HepG2 (cell line): ENCODE results near the gene ULK4. TPM values are rescaled to one million over a fixed set of nuclear protein-coding genes. Genes with fewer than 3 reads are reported as not detected.
A peak's percentile ranks its signal among the peaks of the same experiment; 100 is the strongest.

Source experiments
- CENPBD1 ChIP-seq: sonication (generic); formaldehyde crosslinking; IDR thresholded peaks from 2 replicates; pipeline ENCODE4 v1.8.0; 2022; ENCODE audit warnings: missing genetic modification reagents, low read depth, mild to moderate bottlenecking, borderline replicate concordance
- DRAP1 ChIP-seq: IDR thresholded peaks from 2 replicates; pipeline ENCODE4 v1.6.1; 2016; ENCODE audit warnings: missing genetic modification reagents, missing compliant biosample characterization
- ELK4 ChIP-seq: sonication (generic); formaldehyde crosslinking; IDR thresholded peaks from 2 replicates; pipeline ENCODE4 v1.9.0; 2021; ENCODE audit warnings: missing genetic modification reagents, borderline replicate concordance
- GPBP1L1 ChIP-seq: sonication (generic); formaldehyde crosslinking; IDR thresholded peaks from 2 replicates; pipeline ENCODE4 v1.5.0; 2020; ENCODE audit warnings: mild to moderate bottlenecking, missing genetic modification reagents
- HMGXB3 ChIP-seq: sonication (generic); formaldehyde crosslinking; IDR thresholded peaks from 2 replicates; pipeline ENCODE4 v1.4.0; 2020; ENCODE audit warnings: missing genetic modification reagents, borderline replicate concordance
- HNRNPLL ChIP-seq: fragments of 200-400 bp; formaldehyde crosslinking; IDR thresholded peaks from 2 replicates; pipeline ENCODE4 v1.6.1; 2017; ENCODE audit warnings: mild to moderate bottlenecking, low read depth, low read length; ENCODE audit not compliant: poor library complexity, severe bottlenecking
- MLX ChIP-seq: IDR thresholded peaks from 2 replicates; pipeline ENCODE4 v1.6.1; 2016
- RAD21 ChIP-seq: fragments of 450-650 bp; formaldehyde crosslinking; IDR thresholded peaks from 2 replicates; pipeline ENCODE4 v1.5.0; 2020; ENCODE audit warnings: mild to moderate bottlenecking
- SAP130 ChIP-seq: IDR thresholded peaks from 2 replicates; pipeline ENCODE4 v1.6.1; 2016; ENCODE audit warnings: low read depth
- SMAD9 ChIP-seq: sonication (generic); formaldehyde crosslinking; IDR thresholded peaks from 2 replicates; pipeline ENCODE4 v1.5.1; 2020; ENCODE audit warnings: mild to moderate bottlenecking, missing genetic modification reagents
- TEAD2 ChIP-seq: sonication (generic); formaldehyde crosslinking; IDR thresholded peaks from 2 replicates; pipeline ENCODE4 v1.9.0; 2021; ENCODE audit warnings: missing genetic modification reagents
- ZNF652 ChIP-seq: IDR thresholded peaks from 2 replicates; pipeline ENCODE4 v1.6.1; 2016; ENCODE audit warnings: low read depth, borderline replicate concordance
- ZNF770 ChIP-seq: sonication (generic); formaldehyde crosslinking; IDR thresholded peaks from 2 replicates; pipeline ENCODE4 v1.5.0; 2020; ENCODE audit warnings: mild to moderate bottlenecking, missing genetic modification reagents
- ZNF772 ChIP-seq: sonication (generic); formaldehyde crosslinking; IDR thresholded peaks from 2 replicates; pipeline ENCODE4 v1.5.0; 2020; ENCODE audit warnings: mild to moderate bottlenecking, missing genetic modification reagents
- ZSCAN21 ChIP-seq: sonication (generic); formaldehyde crosslinking; IDR thresholded peaks from 2 replicates; pipeline ENCODE4 v1.8.0; 2022; ENCODE audit warnings: mild to moderate bottlenecking, missing genetic modification reagents, moderate library complexity, borderline replicate concordance
- ZSCAN30 ChIP-seq: sonication (generic); formaldehyde crosslinking; IDR thresholded peaks from 2 replicates; pipeline ENCODE4 v1.5.0; 2020; ENCODE audit warnings: mild to moderate bottlenecking, missing genetic modification reagents
- polyA plus RNA-seq, 8 experiments: library from polyadenylated mRNA; depleted of rRNA in 3 of 8; stranded (reverse) in 7 of 8; unstranded in 1 of 8; fragments of >200 nt; fragmentation: Illumina TruSeq in 4 of 8; extraction: Trizol in 4 of 8; gene quantifications; 2 replicates each; pipeline versions ENCODE4 v1.2.1 to v1.2.3, GENCODE V29; 2011 to 2016; ENCODE audit warnings: low read depth in 4 of 8, missing spikeins in 1 of 8, mixed read lengths in 1 of 8; ENCODE audit not compliant: insufficient read depth in 1 of 8
- total RNA-seq, 5 experiments: library from RNA; depleted of rRNA; stranded (reverse); fragments of >200 nt; fragmentation: Illumina TruSeq; extraction: Trizol; gene quantifications; 2 replicates each; pipeline ENCODE4 v1.2.3, GENCODE V29; 2016; ENCODE audit warnings: low read depth in 1 of 5

The ULK4 gene
- total and polyA plus RNA-seq, 2 of the 13 experiments (the other 11 are each of a cell fraction or from before 2014, with no cell fraction given): 6.7 to 11.8 TPM

- TF ChIP-seq ZNF772 (CRISPR knock-in tag): no peak
- TF ChIP-seq RAD21 (CRISPR knock-in tag): no peak
- TF ChIP-seq ZSCAN21 (CRISPR knock-in tag): no peak
- no peak for TF ChIP-seq GPBP1L1 (CRISPR knock-in tag)
- no peak for TF ChIP-seq SMAD9 (CRISPR knock-in tag)
- TF ChIP-seq ZSCAN30: no peak
- TF ChIP-seq MLX: 0 out of 2 replicates have a peak, but pooled peaks have one; percentile 30
- no peak for TF ChIP-seq ELK4
- no peak for TF ChIP-seq TEAD2 (CRISPR knock-in tag)
- peak; percentile 30; the same call in 1 of the 2 replicates for TF ChIP-seq DRAP1 (CRISPR knock-in tag)
- no peak for TF ChIP-seq ZNF770 (CRISPR knock-in tag)
- TF ChIP-seq ZNF652 (CRISPR knock-in tag): peak; percentile 18; the same call in 1 of the 2 replicates
- peak; percentile 44; the same call in 1 of the 2 replicates for TF ChIP-seq SAP130 (CRISPR knock-in tag)
- TF ChIP-seq CENPBD1 (CRISPR knock-in tag): no peak
- no peak for TF ChIP-seq HMGXB3 (CRISPR knock-in tag)
- TF ChIP-seq HNRNPLL: no peak
Measured at GRCh38 chr3:41274944-41275668, 686.8 kb downstream of the ULK4 start (continued).
